MM.1S (cell line): ENCODE results near the gene PGA4.

Experiments
- CTCF ChIP-seq: fragments of 300-600 bp; sonication (generic); IDR thresholded peaks from 2 replicates; pipeline ENCODE4 v1.5.1; 2016; ENCODE audit warnings: antibody characterized with exemption, low read length, mixed read lengths
- EZH2phosphoT487 ChIP-seq: fragments of 300-600 bp; sonication (generic); IDR thresholded peaks from 2 replicates; pipeline ENCODE4 v1.6.1; 2018; ENCODE audit warnings: antibody characterized with exemption, low read length

GRCh38 chr11:61264795-61265194, 42.6 kb downstream of the PGA4 start:
- TF ChIP-seq CTCF (no peak), EZH2phosphoT487 (no peak)
